Lower leg skin (tissue), 3 donors: ENCODE measurements around the gene KIF13A.

Source experiments
- POLR2A ChIP-seq, 2 donors: fragments of 450-650 bp; IDR thresholded peaks; one replicate each; pipeline ENCODE4 v1.6.1; 2016 to 2017; ENCODE audit warnings: antibody characterized with exemption in 2 of 2, mild to moderate bottlenecking in 1 of 2, moderate library complexity in 1 of 2
- TF ChIP-seq, protein P1 (sequence below), 3 donors: fragments of 450-650 bp; IDR thresholded peaks; one replicate each; pipeline ENCODE4 v1.5.1; 2016; ENCODE audit warnings: antibody characterized with exemption in 3 of 3, mild to moderate bottlenecking in 3 of 3, moderate library complexity in 2 of 3

DNA sequence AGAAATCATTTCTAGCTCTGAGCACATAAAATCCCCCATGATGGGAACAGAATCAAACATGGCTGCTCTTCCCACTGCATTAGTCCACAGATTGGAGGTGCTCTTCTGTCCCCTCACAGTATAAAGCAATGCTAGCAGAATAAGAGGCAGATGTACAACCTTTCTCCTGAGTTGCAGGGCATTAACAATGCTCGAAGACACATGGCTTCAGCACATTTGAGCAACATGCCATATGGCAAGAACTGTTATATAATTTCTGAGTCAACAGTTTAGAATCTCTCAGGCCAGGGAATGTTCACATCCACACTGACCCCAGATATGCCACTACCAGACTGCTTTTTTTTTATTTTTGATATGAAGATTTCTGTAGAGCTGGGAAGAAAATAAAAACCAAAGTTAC lies 119.6 kb downstream of the KIF13A start:
- TF ChIP-seq POLR2A (IDR thresholded peaks at IDR 0.05), result no peak
- TF ChIP-seq, protein P1, sequence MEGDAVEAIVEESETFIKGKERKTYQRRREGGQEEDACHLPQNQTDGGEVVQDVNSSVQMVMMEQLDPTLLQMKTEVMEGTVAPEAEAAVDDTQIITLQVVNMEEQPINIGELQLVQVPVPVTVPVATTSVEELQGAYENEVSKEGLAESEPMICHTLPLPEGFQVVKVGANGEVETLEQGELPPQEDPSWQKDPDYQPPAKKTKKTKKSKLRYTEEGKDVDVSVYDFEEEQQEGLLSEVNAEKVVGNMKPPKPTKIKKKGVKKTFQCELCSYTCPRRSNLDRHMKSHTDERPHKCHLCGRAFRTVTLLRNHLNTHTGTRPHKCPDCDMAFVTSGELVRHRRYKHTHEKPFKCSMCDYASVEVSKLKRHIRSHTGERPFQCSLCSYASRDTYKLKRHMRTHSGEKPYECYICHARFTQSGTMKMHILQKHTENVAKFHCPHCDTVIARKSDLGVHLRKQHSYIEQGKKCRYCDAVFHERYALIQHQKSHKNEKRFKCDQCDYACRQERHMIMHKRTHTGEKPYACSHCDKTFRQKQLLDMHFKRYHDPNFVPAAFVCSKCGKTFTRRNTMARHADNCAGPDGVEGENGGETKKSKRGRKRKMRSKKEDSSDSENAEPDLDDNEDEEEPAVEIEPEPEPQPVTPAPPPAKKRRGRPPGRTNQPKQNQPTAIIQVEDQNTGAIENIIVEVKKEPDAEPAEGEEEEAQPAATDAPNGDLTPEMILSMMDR (IDR thresholded peaks at IDR 0.05), result no peak
